ENCODE results near the gene IL22RA1.

- 0 out of 2 replicates have a peak, but pooled peaks have one; percentile 14 for TF ChIP-seq YY1 (IDR thresholded peaks at IDR 0.05; ENCODE audit: low read depth, low read length)
- no peak for TF ChIP-seq SREBF2 (IDR thresholded peaks at IDR 0.05; ENCODE audit: low read length)
- TF ChIP-seq ZBTB11 (CRISPR knock-in tag; IDR thresholded peaks at IDR 0.05) = no peak
- TF ChIP-seq CTCF (IDR thresholded peaks at IDR 0.05 in 2 of 3, conservative IDR thresholded peaks at IDR 0.05 in 1 of 3; ENCODE audit: control insufficient read depth in 2 of 3, extremely low read depth in 1 of 3, insufficient read depth in 1 of 3, low read depth in 3 of 3, low read length in 3 of 3) = no peak
- no peak for TF ChIP-seq ZNF217 (IDR thresholded peaks at IDR 0.05)
- no peak for TF ChIP-seq POLR2A (IDR thresholded peaks at IDR 0.05; ENCODE audit: low read depth, low read length)
- TF ChIP-seq REST (IDR thresholded peaks at IDR 0.05; ENCODE audit: low read depth, low read length) = no peak
- TF ChIP-seq MXI1 (IDR thresholded peaks at IDR 0.05; ENCODE audit: low read depth, low read length) = no peak
- TF ChIP-seq SIN3A (IDR thresholded peaks at IDR 0.05; ENCODE audit: low read depth, low read length) = no peak
- no peak for TF ChIP-seq SMC3 (IDR thresholded peaks at IDR 0.05; ENCODE audit: borderline replicate concordance, low read length)
These were observed 48.9 kb upstream of the IL22RA1 start for GRCh38 chr1:24191860-24192259.
